Measurements from ENCODE around the gene NUB1. TPM values are rescaled to one million over a fixed set of nuclear protein-coding genes. Genes with fewer than 3 reads are reported as not detected.

Gene NUB1
- total and polyA plus RNA-seq, 7 donors: 23.6 to 56.2 (median 46.0) TPM

DNA sequence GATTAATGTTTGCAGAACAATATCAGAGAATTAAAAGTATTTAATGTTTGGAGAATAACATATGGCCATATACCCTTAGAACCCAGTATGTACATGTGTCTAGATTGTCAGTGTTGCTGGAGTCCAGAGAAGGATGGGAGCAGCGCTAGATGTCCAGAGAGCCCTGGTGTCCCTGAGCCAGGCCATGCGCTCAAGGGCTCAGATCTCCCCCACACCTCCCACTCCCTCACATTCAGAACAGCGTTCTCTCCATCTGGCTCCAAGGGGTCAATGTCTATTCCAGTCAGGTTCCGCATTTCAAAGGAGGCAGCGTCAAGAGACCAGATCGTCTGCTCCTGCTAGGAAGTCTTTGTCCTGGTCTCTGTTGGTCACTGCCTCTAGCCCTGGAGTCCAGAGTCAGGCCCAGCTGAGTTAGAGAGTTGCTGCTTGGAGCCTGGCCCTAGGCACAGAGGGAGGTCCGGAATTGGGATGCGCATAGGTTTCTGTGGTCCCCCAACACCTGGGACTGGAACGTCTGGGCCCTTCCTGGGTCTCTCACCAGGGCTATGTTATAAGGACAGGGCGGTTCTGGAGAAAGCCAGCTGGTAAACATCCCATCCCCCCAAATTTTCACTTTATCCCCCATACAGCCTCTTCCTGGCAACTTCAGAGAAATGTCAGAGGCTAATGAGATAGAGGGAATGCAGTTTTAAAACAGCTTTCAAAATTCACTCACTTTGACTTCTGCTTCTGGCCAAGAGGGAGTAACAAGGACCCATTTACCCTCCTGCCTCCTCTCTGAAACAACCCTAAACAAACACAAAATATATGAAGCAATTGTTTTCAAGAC, 74.7 kb downstream of the NUB1 start:
- Histone ChIP-seq H3K4me1 (no peaks in the 10 kb centered on the region), H3K4me3 (no peak overlapping the region), H3K9me3 (peaks cover 6% of the 10 kb centered on the region), H3K27me3 (ENCODE audit: insufficient read depth in 3 of 3, low read length in 2 of 3) (peaks cover 0 to 20% (median 10%) of the 10 kb centered on the region in 3 donors), H3K36me3 (ENCODE audit: insufficient read depth in 1 of 2, low read depth in 1 of 2) (no peaks in the 10 kb centered on the region), H3K27ac (no peak overlapping the region)
- DNase-seq (no peak), ATAC-seq (no peak)
- WGBS, 3 donors: 69 to 80% (median 75%) methylated on average over 10 of the region's 10 CpGs
- intact Hi-C loops (cut with DNase I): no loop called here
- TF ChIP-seq, protein P1, sequence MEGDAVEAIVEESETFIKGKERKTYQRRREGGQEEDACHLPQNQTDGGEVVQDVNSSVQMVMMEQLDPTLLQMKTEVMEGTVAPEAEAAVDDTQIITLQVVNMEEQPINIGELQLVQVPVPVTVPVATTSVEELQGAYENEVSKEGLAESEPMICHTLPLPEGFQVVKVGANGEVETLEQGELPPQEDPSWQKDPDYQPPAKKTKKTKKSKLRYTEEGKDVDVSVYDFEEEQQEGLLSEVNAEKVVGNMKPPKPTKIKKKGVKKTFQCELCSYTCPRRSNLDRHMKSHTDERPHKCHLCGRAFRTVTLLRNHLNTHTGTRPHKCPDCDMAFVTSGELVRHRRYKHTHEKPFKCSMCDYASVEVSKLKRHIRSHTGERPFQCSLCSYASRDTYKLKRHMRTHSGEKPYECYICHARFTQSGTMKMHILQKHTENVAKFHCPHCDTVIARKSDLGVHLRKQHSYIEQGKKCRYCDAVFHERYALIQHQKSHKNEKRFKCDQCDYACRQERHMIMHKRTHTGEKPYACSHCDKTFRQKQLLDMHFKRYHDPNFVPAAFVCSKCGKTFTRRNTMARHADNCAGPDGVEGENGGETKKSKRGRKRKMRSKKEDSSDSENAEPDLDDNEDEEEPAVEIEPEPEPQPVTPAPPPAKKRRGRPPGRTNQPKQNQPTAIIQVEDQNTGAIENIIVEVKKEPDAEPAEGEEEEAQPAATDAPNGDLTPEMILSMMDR (IDR thresholded peaks at IDR 0.05): no peak

DNA sequence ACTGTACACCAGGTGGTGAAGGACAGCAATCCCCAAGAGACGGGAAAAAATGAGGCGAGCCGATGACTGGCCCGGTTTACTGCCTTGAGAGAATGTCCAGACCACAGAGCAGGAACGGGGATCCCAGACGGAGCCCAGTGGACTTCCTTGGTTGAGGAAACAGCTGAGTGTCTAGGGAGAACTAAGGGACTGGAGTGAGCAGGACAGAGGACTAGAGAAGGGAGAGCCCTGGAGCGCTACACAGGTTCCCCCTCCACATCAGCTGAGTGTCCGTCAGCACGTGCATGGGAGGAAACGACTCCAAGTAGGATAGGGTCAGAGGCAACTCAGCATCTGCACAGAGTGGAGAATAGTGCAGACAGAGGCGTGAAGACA, 75.3 kb downstream of the NUB1 start:
- TF ChIP-seq, protein P1 (IDR thresholded peaks at IDR 0.05): no peak
- ATAC-seq (peak in 3 of 4 donors; percentile 25 to 40 (median 27)), DNase-seq (no peak)
- H3K27ac ChIP-seq: no peak overlapping the region
- H3K27me3 ChIP-seq (ENCODE audit: insufficient read depth in 3 of 3, low read length in 2 of 3): peaks cover 0 to 15% (median 5%) of the 10 kb centered on the region in 3 donors
- WGBS, 3 donors: 42 to 45% (median 44%) methylated on average over 11 of the region's 11 CpGs
- no peaks in the 10 kb centered on the region for H3K4me1 ChIP-seq
- peaks cover 6% of the 10 kb centered on the region for H3K9me3 ChIP-seq
- H3K4me3 ChIP-seq: no peak overlapping the region
- intact Hi-C loops (cut with DNase I): no loop called here
- H3K36me3 ChIP-seq (ENCODE audit: insufficient read depth in 1 of 2, low read depth in 1 of 2): no peaks in the 10 kb centered on the region

DNA sequence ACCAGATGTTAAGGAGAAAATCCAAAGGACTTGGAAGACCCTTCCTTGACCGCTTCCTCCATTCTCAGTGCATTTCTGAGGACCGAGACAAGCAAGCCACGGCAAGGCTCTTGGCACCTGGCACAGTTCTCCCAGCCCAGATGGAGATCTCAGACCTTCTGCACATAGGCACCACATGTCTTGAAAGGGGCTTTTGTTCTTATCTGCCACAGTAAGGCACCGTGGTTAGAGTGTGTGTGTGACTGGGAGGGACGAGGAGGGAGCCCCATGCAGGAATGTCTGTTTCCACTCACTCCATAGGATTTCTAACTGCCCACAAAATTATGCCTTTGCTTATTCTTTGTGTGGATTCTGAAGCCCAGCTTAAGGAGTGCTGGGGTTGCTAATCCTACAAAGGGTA, 78.5 kb downstream of the NUB1 start:
- TF ChIP-seq, protein P1 (IDR thresholded peaks at IDR 0.05): no peak
- Histone ChIP-seq H3K36me3 (ENCODE audit: insufficient read depth in 1 of 2, low read depth in 1 of 2) (no peaks in the 10 kb centered on the region), H3K9me3 (peaks cover 6% of the 10 kb centered on the region), H3K4me1 (no peaks in the 10 kb centered on the region), H3K4me3 (no peak overlapping the region), H3K27ac (no peak overlapping the region), H3K27me3 (ENCODE audit: insufficient read depth in 3 of 3, low read length in 2 of 3) (peaks cover 0 to 3% (median 0%) of the 10 kb centered on the region in 3 donors)
- ATAC-seq (no peak), DNase-seq (no peak)
- intact Hi-C loops (cut with DNase I): no loop called here
- WGBS, 3 donors: 43 to 54% (median 52%) methylated on average over 5 of the region's 5 CpGs

DNA sequence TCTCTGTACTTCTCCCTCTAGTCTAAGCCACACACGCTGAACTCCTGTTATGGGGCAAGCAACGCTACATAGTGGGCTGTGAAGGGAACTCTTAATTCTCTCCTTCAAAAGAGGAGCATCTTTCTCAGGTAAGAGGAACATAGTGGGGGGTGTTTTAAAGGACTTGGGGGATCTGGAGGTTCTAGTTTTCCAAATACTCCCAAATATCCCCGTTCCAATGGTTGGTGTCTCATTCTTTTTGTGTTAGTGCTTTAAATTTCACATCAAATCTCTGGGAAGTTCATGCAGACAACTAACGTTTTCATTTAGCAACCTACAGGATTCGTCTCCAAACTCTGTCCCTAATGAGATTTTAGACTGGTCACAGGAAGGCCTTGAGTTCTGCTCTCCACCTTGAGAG, 80.6 kb downstream of the NUB1 start:
- ATAC-seq (no peak), DNase-seq (no peak)
- no peaks in the 10 kb centered on the region for H3K4me1 ChIP-seq
- TF ChIP-seq, protein P1 (IDR thresholded peaks at IDR 0.05): no peak
- 84 to 87% (median 85%) methylated on average over 5 of the region's 5 CpGs for WGBS, 3 donors
- no peaks in the 10 kb centered on the region for H3K36me3 ChIP-seq (ENCODE audit: insufficient read depth in 1 of 2, low read depth in 1 of 2)
- peaks cover 6% of the 10 kb centered on the region for H3K9me3 ChIP-seq
- intact Hi-C loops (cut with DNase I): no loop called here
- no peak overlapping the region for H3K4me3 ChIP-seq
- peaks cover 0 to 7% (median 4%) of the 10 kb centered on the region in 3 donors for H3K27me3 ChIP-seq (ENCODE audit: insufficient read depth in 3 of 3, low read length in 2 of 3)
- H3K27ac ChIP-seq: no peak overlapping the region
